Suprapubic skin (tissue), 4 donors: Measurements from ENCODE around the gene SDHB.

ENCODE experiments used
- EP300 ChIP-seq: sonication (generic); formaldehyde crosslinking; IDR thresholded peaks from one replicate; pipeline ENCODE4 v1.6.1; 2017; ENCODE audit warnings: antibody characterized with exemption
- POLR2A ChIP-seq, 2 donors: fragments of 450-650 bp; IDR thresholded peaks; one replicate each; pipeline ENCODE4 v1.6.1; 2017; ENCODE audit warnings: antibody characterized with exemption in 2 of 2, mild to moderate bottlenecking in 2 of 2, moderate library complexity in 2 of 2
- POLR2AphosphoS5 ChIP-seq, 3 donors: sonication (generic); formaldehyde crosslinking; IDR thresholded peaks; one replicate each; pipeline ENCODE4 v1.6.1; 2017; ENCODE audit warnings: antibody characterized with exemption in 3 of 3
- TF ChIP-seq, protein P1 (sequence below), 2 donors: fragments of 200-600 bp in 1 of 2; fragments of 450-650 bp in 1 of 2; sonication (generic) in 1 of 2; IDR thresholded peaks; one replicate each; pipeline ENCODE4 v1.5.1; 2016 to 2019; ENCODE audit warnings: antibody characterized with exemption in 2 of 2, mild to moderate bottlenecking in 1 of 2, moderate library complexity in 1 of 2

DNA sequence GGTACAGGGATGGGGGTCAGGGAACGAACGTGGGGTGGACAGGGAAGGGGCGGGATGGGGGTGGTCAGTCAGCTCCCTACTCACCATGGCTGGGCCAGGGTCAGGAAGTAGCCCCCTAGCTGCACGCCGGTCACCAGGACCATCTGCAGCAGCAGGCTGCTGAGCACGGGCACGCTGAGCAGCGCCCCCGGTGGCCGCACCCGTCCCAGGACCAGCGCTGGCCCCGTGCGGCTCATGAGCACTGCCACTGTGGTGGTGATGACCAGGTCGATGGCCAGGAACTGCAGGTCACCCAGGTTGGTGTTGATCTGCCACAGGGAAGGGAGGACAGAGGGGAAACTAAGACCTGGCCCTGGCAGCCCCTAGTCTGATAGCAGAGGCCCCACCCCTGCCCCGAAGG, 66.9 kb downstream of the SDHB start:
- no peak for TF ChIP-seq POLR2A (IDR thresholded peaks at IDR 0.05)
- TF ChIP-seq, protein P1, sequence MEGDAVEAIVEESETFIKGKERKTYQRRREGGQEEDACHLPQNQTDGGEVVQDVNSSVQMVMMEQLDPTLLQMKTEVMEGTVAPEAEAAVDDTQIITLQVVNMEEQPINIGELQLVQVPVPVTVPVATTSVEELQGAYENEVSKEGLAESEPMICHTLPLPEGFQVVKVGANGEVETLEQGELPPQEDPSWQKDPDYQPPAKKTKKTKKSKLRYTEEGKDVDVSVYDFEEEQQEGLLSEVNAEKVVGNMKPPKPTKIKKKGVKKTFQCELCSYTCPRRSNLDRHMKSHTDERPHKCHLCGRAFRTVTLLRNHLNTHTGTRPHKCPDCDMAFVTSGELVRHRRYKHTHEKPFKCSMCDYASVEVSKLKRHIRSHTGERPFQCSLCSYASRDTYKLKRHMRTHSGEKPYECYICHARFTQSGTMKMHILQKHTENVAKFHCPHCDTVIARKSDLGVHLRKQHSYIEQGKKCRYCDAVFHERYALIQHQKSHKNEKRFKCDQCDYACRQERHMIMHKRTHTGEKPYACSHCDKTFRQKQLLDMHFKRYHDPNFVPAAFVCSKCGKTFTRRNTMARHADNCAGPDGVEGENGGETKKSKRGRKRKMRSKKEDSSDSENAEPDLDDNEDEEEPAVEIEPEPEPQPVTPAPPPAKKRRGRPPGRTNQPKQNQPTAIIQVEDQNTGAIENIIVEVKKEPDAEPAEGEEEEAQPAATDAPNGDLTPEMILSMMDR (IDR thresholded peaks at IDR 0.05): peak in 1 of 2 donors; percentile 6
- TF ChIP-seq EP300: no peak
- TF ChIP-seq POLR2AphosphoS5 (IDR thresholded peaks at IDR 0.05): no peak
